Measurements from ENCODE around the gene SSBP4.

GRCh38 chr19:18443831-18444230, 24.6 kb downstream of the SSBP4 start:
- no peak for TF ChIP-seq CTCF (IDR thresholded peaks at IDR 0.05; ENCODE audit: low read depth, low read length, poor library complexity, severe bottlenecking)
- no peak for TF ChIP-seq EZH2phosphoT487 (IDR thresholded peaks at IDR 0.05; ENCODE audit: borderline replicate concordance, low read length)
